HG03039 (cell line): ENCODE measurements around the gene ADIRF.
A peak's percentile ranks its signal among the peaks of the same experiment; 100 is the strongest.

Experiments used
- ATAC-seq: cut with Tn5 transposase; IDR thresholded peaks from one replicate; pipeline ENCODE4 v1.9.1; 2021; ENCODE audit warnings: mild to moderate bottlenecking, moderate library complexity; ENCODE audit not compliant: unreplicated experiment

ADIRF gene

DNA sequence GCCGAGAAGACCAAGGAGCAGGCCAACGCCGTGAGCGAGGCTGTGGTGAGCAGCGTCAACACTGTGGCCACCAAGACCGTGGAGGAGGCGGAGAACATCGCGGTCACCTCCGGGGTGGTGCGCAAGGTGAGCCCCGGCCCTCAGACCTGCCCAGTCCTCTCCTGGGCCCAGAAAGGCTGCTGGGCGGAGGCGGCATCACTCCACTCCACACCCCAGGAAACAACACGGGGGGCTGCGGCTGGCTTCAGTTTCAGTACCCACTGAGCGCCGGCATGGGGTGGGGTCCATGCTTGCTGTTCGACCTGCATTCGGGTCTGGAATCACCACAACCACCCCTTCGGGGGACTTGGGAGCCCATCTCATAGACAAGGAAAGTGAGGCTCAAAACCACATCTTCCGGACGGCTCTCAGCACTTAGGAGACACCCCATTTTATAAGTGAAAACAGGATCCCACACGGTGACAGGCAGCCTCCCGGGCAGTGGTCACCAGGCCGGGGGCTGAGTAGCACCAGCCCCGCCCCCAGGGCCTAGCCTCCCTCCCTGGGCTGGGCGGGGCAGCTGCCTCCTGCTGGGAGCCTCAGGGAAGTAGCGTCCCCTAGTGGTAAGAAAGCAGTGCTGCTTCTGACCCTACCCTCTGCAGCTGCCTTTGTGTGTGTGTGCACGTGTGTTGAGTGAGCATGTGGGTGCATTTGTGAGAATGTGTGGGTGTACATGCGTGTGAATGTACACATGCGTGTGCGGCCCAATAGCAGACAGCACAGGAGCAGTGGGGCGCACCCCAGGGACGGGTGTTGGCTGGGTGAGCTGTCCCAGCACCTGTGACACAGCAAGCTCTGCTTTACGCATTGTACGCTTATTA is 8.0 kb upstream of the ADIRF start:
- no peak for ATAC-seq

DNA sequence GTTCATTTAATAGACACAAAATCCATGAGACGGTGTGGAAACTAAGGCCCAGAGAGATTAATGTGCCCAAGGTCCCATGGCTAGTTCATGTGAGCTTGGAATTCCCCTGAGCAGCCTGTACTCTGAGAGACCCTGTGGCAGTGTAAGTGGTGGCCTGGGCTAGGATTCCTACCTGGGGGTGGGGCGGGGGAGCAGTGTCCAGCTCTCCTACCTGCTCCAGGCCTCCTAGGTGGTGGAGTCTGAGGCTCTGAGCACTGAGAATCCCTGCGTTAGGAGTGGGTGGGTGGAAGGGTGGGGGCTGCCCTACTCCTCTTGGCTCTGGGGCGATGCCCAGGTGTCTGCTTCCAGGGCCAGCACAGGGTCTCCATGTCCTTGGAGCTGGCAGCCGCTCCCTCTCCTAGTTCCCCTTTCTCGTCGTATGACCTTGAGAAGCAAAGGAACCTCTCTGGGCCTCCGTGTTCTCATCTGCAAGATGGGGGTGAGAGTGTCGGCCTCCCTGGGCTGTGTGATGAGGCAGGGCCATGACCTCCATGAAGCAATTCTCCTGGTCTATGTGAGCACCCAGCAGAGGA is 7.3 kb upstream of the ADIRF start:
- no peak for ATAC-seq

DNA sequence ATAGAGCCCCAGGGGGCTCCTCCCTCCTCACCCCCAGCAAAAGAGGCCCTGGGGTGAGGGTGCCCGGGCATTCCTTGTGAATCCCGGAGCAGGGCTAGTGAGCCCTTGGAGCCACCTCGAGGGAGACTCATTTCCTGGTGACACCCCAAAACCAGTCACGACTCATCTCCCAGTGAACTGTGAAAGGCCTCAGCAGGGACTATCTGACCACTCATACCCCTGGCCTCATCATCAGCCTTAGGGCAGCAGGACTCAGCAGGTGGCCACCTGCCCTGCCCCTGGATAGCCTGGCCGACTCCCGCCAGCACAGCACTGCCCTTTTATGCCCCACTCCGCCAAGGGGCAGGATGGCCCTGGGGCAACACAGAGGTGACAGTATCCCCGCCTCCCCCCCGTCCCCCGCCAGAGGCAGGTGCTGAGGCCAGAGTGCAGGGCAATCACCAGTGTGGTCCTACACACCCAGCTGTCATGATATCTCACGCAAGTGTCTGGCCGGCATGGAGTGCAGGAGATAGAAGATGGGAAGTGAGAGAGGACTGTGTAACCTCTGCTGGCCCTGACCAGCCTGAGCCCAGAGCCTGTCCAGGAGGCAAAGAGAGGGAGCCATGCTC is 6.7 kb upstream of the ADIRF start:
- ATAC-seq, result no peak

DNA sequence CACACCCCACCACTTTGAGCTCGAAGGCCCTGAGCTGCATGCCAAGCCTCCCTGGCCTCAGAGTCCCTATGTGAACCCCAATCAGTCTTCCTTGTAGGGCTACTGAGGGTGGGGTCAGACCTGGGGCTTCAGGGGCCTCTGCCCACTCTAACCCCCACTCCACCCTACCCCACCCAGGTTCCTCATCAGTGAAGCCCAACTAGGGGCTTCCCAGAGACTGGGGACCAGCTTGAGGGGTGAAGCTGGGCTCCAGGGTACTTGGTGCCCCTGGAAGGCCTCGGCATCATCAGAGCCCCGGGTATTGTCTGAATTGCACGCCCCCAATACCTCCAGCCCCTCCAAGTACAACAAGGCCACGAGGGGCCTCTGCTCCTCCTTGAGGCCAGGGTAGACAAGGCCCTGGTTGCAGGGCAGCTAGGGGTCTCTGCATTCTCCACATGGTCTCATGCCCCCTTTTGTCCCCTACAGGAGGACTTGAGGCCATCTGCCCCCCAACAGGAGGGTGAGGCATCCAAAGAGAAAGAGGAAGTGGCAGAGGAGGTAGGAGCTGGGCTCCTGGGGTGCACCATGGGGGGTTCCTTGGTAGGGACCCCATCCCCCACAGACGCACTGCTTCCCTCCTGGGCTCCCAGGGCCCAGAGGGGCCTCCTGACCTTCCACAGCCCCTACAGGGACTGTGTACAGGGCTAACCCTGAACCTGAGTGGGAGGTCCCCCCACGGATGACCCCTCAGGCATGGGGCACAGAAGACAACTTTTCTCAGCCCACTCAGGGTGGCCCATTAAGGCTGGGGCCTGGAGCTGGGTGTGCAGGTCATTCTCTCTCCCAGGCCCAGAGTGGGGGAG is 5.9 kb upstream of the ADIRF start:
- ATAC-seq, result no peak

DNA sequence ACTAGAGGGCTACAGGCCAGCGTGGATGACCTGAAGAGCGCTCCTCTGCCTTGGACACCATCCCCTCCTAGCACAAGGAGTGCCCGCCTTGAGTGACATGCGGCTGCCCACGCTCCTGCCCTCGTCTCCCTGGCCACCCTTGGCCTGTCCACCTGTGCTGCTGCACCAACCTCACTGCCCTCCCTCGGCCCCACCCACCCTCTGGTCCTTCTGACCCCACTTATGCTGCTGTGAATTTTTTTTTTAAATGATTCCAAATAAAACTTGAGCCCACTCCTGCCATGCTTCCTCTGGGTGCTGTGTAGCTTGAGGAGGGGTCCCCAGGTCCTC is 5.3 kb upstream of the ADIRF start:
- ATAC-seq, result no peak

DNA sequence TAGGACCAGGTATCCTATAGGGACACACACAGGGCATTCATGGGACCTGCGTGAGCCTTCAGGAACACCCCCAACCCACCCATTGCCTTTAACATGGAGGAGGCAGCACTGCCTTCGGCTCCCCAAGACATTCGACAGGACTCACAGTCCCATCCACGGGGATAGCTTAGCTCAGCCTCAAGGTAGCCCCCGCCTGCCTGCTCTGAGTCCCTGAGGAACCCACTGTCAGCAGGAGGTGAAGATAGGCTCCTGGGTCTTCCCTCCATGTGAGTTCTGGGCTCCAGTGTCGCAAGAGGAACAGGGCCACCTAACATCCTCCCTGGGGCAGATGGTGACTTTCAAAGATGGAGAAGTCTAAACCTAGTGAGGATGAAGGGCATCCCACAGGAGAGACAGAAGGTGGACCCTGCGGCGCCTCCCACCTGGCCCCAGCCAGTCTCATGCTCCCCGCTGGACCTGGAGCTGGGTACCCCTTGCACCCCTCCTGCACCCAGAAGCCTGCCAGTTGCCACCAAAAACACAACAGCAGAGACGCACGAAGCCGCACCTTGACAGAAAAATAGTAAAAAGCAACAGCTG is 4.9 kb upstream of the ADIRF start:
- no peak for ATAC-seq

DNA sequence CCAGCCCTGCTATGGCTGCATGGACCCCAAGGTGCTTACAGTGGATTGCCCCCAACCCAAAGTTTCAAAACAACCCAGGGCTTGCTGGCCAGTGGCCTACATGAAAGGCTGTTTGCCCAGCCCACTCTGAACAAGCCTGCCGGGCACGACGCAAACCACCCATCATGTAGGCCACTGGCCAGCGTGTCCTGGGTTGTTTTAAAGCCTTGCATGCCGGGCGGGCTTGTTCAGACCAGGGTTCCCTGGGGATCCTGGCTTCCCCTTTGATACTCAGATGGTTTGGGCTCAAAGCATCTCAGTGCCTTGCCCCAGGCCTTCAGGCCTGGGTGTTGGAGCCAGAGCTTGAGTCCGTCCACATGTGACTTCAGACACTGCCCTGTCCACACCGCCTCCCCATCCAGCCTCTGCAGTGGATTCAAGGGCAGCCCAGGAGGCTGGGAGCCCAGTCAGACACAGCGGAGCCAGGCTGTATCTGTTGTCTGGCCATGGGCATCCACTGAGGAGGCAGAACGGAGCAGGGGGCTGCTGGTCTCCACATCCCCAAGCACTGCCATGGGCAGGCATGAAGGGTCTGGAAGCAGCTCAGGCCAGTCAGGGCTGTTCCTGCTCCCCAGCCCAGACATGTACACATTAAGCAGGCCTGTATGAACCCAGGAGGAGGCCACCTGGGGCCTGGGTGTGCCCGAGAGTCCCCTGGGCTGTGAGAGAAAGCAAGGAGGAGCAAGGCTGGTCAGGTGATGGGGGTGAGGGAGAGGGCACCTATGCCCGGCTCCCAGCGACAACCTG is 4.0 kb upstream of the ADIRF start:
- ATAC-seq, result no peak

DNA sequence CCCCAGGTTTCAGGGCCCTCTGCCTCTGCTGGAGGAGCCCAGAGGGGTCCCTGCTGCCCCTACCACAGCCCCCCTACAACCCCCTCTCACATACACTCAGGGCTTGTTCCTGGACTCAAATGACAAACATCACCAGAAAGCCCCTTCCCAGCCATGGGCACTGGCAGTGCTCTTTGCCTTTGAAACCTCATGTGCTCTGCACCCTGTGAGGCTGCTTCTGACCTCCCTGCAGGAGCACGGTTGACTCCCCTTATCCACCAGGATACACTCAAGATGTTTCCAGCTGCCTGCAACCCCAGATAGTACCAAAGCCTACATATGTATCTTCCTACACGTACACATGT is 3.5 kb upstream of the ADIRF start:
- ATAC-seq, result no peak

DNA sequence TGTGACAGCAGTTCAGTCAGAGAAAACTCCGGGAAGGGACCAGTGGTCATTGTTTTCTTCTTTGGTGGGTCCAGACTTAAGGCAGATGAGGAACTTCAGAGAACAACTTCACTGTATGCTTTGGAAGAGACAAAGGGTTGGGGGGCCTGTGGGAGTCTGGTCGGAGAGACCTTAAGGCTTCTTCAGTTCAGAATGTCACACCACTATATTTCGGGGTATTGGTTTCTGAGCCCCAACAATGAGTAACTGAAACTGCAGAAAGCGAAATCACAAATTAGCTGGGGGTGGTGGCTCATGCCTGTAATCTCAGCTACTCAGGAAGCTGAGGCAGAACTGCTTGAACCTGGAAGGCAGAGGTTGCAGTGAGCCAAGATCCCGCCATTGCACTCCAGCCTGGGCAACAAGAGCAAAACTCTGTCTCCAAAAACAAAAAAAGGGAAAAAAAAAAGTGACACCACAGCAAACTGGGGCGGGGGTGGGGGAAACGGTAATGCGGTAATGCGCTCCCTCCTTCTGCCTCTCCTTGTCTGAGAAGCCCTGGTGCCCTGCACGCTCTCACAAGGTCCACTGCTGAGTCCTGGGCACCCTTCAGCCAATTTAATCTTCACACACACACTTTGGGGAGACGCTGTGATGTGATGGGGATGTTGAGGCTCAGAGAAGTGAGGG is 2.2 kb upstream of the ADIRF start:
- ATAC-seq, result no peak

DNA sequence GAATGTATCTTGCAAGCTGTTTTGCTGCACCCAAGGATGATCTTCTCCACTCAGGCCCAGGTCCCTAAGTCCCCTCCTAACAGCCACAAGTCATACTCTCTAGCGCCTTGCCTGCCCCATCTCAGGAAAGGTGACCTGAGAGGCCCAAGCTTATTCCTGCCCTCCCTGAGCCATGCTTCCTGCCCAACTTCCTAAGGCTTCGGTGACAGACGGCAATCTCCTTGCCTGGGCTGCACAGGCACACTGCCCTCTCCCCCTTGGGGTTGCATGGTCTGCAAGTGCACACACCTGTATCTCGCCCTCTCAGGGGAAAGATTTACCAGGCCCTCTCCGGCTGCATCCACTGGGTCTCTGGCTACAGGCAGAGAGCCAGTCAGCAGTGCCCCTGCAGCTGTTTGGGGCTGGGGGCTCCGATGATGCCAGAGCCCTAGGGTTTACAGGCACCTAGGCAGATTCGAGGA is 771 bp upstream of the ADIRF start:
- no peak for ATAC-seq

DNA sequence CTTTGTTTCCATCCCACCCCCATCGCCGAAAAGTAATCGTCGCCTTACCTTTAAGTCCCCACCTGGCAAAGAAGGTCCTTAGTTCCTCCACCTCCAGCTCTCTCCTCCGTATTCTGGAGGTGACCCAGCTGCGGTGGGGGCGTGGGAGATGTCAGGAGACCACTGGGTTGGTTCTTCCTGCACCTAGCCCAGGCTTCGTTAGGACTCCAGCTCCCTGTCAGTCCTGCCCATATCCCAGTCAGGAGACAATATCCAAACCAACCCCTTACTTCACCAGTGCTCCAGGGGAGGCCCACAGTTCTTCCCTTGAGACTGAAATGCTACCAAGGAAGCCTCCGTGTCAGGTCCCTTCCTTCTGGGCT is 693 bp downstream of the ADIRF start:
- ATAC-seq, result no peak

DNA sequence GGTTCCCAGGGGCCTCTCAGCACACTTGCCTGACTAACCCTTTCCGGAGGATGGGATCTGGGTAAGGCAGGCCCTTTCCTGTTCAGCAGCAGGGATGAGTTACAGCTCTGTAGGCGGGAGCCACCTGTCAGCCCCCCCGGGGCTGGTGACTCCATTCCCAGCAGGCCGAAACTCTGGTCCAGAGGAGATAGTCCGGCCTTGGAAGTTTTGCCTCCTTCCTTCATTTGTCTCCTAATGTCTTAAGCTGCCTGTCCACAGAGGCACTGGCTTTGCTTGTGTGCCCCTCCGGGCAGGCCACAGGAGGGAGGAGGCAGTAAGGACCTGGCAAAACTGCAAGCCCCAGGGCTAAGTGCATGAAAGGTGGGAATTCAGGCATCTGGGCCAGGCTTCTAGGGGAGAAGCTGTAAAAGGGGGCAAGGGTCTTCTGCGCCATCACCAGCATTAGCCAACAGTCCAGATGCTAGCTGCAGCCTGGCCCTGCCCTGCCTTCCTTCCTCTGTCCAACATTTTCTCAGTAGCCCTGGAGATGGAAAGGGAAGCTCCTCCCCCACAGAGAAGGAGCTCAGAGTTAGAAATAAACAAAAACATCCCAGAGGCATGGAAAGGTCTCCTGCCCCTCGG is 1.2 kb downstream of the ADIRF start:
- no peak for ATAC-seq

DNA sequence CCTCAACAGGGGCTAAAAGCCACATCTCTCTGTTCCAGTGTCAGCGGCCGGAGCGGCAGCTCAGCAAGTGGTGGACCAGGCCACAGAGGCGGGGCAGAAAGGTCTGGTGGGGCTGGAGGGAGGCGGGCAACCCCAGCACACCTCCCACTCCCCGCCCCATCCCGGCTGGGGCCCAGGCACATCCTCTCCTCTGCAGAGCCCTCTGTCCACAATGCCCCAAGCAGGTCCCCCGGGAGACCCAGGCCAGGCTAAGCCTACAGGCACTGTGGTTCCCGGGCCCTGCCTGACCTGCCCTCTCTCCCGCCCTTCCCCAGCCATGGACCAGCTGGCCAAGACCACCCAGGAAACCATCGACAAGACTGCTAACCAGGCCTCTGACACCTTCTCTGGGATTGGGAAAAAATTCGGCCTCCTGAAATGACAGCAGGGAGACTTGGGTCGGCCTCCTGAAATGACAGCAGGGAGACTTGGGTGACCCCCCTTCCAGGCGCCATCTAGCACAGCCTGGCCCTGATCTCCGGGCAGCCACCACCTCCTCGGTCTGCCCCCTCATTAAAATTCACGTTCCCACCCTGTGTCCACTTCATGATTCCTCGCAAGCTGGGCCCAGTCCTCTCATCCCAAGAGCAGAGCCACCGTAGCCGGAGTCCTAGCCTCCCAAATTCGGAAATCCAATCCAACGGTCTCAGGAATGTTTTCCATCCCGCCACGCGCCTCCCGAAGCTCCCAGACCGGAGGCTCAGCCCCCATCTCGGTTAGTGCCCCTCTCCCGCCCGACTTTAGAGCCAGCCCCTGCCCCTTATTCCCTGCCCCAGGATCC is 2.1 kb downstream of the ADIRF start:
- ATAC-seq, result no peak

DNA sequence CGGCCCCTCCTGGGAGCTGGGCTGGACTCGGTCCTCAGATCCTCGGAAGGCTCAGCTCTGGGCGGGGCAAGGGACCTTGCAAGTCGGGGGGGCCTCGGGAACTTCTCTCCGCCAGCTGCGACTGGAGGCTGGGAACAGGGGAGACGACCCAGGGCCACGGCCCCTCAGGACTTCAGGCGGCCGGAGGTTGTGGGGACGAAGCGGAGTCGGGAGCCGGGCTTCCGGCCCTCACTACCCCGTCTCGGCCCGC is 2.6 kb downstream of the ADIRF start:
- ATAC-seq, result peak; percentile 13

DNA sequence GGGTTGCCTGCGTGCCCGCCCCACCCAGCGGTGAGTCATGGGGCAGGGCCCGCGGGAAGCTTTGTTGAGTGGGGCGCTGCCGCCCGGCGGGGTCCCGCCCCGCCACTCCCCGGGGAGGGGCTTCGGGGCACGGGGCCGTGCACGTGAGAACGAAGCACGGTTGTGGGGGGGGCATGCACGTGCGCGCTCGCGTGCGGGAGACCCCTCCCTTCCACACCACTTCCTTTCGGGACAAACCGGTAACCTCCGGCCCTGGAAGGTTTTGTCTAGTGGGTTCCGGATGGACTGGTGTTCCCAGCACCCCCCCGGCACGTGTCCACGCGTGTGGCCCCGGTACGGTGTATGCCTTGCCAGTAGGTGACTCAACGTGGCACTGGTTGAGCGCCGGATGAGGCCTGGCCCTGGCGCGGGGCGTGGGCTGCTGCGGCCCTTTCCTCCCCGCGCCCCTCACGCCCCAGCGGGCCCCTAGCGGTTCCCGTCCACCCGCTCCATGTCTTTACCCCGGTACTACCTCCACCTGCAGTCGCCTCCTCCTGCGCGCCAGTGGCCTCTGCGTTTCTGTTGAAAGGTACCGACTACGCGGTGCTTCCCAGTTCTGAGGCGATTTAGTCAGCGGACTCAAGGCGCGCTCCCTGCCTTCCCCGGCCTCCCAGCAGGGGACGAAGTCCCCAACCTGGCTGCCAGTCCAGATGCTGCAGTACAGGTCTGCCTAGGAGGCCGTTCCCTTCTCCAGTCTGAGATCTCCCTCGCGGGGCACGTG is 3.1 kb downstream of the ADIRF start:
- ATAC-seq, result peak; percentile 81

DNA sequence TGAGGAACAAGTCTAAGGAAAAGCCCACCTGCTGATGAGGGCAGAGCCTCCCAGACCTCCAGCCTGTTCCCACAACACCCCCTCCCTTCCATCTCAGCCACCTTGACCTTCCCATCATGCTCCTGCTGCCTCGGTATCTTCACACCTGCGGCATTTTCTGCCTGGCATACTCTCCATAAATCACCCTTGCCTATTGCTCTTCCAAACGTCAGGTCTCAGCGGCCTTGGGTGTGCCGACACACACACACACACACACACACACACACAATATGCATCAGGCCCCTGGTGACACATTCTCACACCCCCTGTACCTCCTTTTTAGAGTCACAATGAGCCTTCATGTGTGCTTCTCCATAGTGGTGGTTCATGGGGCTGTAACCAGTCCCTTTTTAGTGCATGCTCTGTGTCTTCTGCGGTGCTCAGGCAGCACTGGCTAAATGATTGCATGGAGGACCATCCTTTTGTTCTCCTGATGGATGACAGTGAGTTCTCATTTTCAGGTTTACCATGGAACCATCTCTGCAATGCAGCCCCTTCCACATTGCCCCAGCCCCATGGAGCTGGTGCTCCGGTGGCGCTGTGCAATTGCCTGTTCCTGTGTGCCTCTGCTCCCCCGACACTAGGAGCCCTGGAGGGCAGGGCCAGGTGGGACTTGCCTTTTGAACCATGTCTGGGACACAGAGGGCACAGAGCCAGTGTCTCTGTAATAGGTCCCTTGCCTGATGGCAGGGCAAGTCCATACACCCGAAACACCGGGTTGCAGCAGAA is 4.5 kb downstream of the ADIRF start:
- ATAC-seq, result no peak

DNA sequence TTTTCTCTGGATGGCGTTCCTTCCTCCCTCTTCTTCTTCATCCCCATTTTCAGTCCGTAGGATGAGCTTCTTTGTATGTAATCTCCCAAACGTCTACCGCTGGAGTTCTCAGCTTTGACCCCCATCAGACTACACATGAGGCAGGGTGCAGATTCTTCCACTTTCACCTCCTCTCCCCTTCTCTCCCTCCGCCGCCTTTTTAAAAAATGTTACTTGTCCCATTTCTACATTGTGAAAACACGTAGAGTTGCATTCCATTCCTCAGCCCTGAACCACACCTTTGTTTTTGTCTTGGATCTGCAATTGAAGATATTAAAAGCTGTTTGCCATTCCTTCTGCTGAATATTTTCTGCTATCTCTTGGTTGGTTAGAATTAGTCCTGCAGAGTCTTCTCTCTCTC is 6.2 kb downstream of the ADIRF start:
- no peak for ATAC-seq
